PC-3 (cell line): ENCODE data around the gene HDHD5.

ENCODE experiments used
- CTCF ChIP-seq: fragments of 300-600 bp; sonication (generic); conservative IDR thresholded peaks from 2 replicates; pipeline ENCODE4 v1.5.1; 2017; ENCODE audit warnings: antibody characterized with exemption, low read depth, mild to moderate bottlenecking, low read length
- EZH2 ChIP-seq: fragments of 300-600 bp; sonication (generic); IDR thresholded peaks from one replicate; pipeline ENCODE4 v1.6.1; 2017; ENCODE audit warnings: antibody characterized with exemption, mild to moderate bottlenecking, low read length; ENCODE audit not compliant: unreplicated experiment
- EZH2phosphoT487 ChIP-seq: fragments of 300-600 bp; sonication (generic); IDR thresholded peaks from 2 replicates; pipeline ENCODE4 v1.6.1; 2018; ENCODE audit warnings: mild to moderate bottlenecking, antibody characterized with exemption, low read length, borderline replicate concordance

GRCh38 chr22:17152340-17152739 is 6.7 kb downstream of the HDHD5 start:
- no peak for TF ChIP-seq CTCF
- TF ChIP-seq EZH2phosphoT487 = no peak
- TF ChIP-seq EZH2 = no peak
